ENCODE data around the gene MAGEH1.

- TF ChIP-seq KDM5A (IDR thresholded peaks at IDR 0.05; ENCODE audit: low read length), result no peak
- no peak for TF ChIP-seq CTCF (IDR thresholded peaks at IDR 0.05; ENCODE audit: control extremely low read depth in 1 of 3, insufficient read depth in 1 of 3, low read depth in 1 of 3, low read length in 3 of 3)
- TF ChIP-seq EZH2 (IDR thresholded peaks at IDR 0.05; ENCODE audit: low read depth, low read length, severe bottlenecking), result no peak
- TF ChIP-seq USF2 (IDR thresholded peaks at IDR 0.05; ENCODE audit: low read length), result no peak
- no peak for TF ChIP-seq PHF8 (conservative IDR thresholded peaks at IDR 0.05; ENCODE audit: low read depth, low read length)
- no peak for TF ChIP-seq CEBPB (IDR thresholded peaks at IDR 0.05; ENCODE audit: low read depth, low read length)
- no peak for TF ChIP-seq POLR2A (IDR thresholded peaks at IDR 0.05; ENCODE audit: control extremely low read depth in 1 of 2, low read depth in 2 of 2, low read length in 2 of 2)
- no peak for TF ChIP-seq KDM1A (IDR thresholded peaks at IDR 0.05; ENCODE audit: borderline replicate concordance, low read length)
- TF ChIP-seq BACH1 (IDR thresholded peaks at IDR 0.05; ENCODE audit: low read length), result no peak
- no peak for TF ChIP-seq YY1 (IDR thresholded peaks at IDR 0.05; ENCODE audit: low read depth, low read length)
- TF ChIP-seq POU5F1 (IDR thresholded peaks at IDR 0.05; ENCODE audit: low read depth, low read length), result no peak
- no peak for TF ChIP-seq MAX (IDR thresholded peaks at IDR 0.05)
- TF ChIP-seq SAP30 (IDR thresholded peaks at IDR 0.05; ENCODE audit: insufficient read depth, insufficient replicate concordance, low read length), result no peak
- TF ChIP-seq ZNF274 (IDR thresholded peaks at IDR 0.05; ENCODE audit: borderline replicate concordance, extremely low read depth, low read length), result no peak
These were observed 38.2 kb downstream of the MAGEH1 start for GRCh38 chrX:55490121-55490520.
